Muscle layer of colon (tissue), 2 donors: ENCODE results near the gene SBK2.
A peak's percentile ranks its signal among the peaks of the same experiment; 100 is the strongest.
"Not testable (repeated sequence)": the region's sequence is repeated elsewhere in the genome, so short reads cannot be mapped to it uniquely, and the experiment has no call there.

Experiments
- H3K27ac ChIP-seq: one replicate; pipeline ENCODE4 v1.7.0; 2013; ENCODE audit warnings: low read depth, mild to moderate bottlenecking, low read length, moderate library complexity
- H3K27me3 ChIP-seq, 2 donors: one replicate each; pipeline ENCODE4 v1.7.0; 2013; ENCODE audit warnings: low read length in 2 of 2, mild to moderate bottlenecking in 2 of 2; ENCODE audit not compliant: insufficient read depth in 2 of 2, control insufficient read depth in 1 of 2
- H3K36me3 ChIP-seq: one replicate; pipeline ENCODE4 v1.7.0; 2013; ENCODE audit warnings: mild to moderate bottlenecking, low read length; ENCODE audit not compliant: insufficient read depth
- H3K4me1 ChIP-seq: one replicate; pipeline ENCODE4 v1.7.0; 2013; ENCODE audit warnings: mild to moderate bottlenecking, low read length; ENCODE audit not compliant: insufficient read depth
- H3K4me3 ChIP-seq, 2 donors: one replicate each; pipeline ENCODE4 v1.7.0; 2013; ENCODE audit warnings: low read length in 2 of 2, low read depth in 1 of 2, mild to moderate bottlenecking in 1 of 2, moderate library complexity in 1 of 2
- H3K9ac ChIP-seq: one replicate; pipeline ENCODE4 v1.7.0; 2013; ENCODE audit warnings: low read length
- H3K9me3 ChIP-seq: one replicate; pipeline ENCODE4 v1.7.0; 2013; ENCODE audit warnings: mild to moderate bottlenecking, low read length
- donor health status: abdominal sarcoma.
- donor health status: Adenocarcinoma of cecum.

Gene SBK2, protein sequence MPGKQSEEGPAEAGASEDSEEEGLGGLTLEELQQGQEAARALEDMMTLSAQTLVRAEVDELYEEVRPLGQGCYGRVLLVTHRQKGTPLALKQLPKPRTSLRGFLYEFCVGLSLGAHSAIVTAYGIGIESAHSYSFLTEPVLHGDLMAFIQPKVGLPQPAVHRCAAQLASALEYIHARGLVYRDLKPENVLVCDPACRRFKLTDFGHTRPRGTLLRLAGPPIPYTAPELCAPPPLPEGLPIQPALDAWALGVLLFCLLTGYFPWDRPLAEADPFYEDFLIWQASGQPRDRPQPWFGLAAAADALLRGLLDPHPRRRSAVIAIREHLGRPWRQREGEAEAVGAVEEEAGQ

DNA sequence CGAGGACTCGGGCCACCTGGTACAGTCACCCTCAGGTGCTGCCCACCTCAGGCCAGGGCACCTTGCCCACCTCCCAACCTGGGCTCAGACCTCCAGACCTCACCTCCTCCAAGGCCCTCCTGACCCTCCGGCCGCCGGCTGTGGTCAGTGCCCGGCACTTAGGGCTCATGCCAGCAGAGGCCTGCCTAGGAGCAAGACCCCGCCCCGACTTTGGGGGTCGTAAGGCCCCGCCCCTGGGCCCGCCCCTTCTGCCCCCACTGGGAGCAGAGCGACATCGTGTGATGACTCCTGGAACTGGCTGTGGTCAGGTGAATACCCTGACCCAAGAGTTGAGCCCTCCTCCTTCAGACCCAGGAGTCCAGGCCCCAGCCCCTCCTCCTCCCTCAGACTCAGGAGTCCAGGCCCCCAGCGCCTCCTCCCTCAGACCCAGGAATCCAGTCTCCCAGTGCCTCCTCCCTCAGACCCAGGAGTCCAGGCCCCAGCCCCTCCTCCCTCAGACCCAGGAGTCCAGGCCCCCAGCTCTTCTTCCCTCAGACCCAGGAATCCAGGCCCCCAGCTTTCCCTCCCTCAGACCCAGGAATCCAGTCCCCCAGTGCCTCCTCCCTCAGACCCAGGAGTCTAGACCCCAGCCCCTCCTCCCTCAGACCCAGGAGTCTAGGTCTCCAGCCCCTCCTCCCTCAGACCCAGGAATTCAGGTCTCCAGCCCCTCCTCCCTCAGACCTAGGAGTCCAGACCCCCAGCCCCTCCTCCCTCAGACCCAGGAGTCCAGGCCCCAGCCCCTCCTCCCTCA, at the start of gene SBK2:
Gene SBK2 (minus strand): TSS at position 183 of the 790 bp plus-strand sequence. CDS start 839 bp downstream, outside the sequence.
- Histone ChIP-seq H3K4me3 (no peak within 1 kb of the TSS), H3K9ac (no peak within 1 kb of the TSS), H3K27me3 (peaks cover 0 to 4% of the 10 kb centered on the region in 2 donors), H3K36me3 (no peaks in the 10 kb centered on the region), H3K27ac (no peak within 1 kb of the TSS), H3K9me3 (no peaks in the 10 kb centered on the region), H3K4me1 (no peaks in the 10 kb centered on the region)

DNA sequence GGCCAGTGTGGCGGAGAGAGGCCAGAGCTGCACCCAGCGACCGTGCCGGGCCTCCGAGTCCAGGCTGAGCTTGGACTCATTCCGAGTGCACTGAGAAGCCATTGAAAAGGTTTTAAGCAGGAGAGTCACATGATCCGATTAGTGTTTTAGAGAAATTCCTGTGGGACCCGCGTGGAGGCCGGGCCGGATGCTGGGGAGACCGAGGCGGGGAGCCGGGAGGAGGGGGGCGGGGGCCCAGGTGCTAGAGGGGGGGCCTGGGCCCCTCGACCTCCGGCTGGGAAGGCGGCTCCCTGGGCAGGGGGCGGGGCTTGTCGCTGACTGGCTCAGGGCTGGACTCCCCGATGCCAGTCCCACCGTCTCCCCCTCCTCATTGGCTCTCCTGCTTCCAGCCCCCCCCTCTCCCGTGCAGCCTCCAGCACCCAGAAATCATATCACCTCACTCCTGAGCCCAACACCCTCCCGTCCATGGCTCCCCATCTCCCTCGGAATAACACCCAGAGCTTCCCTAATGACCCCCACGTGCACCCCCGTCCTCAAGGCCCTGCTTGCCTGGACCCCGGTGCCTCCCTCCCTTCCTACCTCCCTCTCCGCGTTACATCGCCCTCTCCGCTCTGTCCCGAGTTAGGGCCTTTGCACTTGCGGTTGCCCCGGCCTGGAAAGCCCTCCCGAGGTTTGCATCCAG, 48.9 kb upstream of the SBK2 start:
- Histone ChIP-seq H3K4me3 (peak overlapping the region; percentile 48 to 57), H3K4me1 (peaks cover 24% of the 10 kb centered on the region), H3K9me3 (no peaks in the 10 kb centered on the region), H3K27me3 (no peaks in the 10 kb centered on the region), H3K27ac (peak overlapping the region; percentile 4), H3K36me3 (no peaks in the 10 kb centered on the region), H3K9ac (no peak overlapping the region)

DNA sequence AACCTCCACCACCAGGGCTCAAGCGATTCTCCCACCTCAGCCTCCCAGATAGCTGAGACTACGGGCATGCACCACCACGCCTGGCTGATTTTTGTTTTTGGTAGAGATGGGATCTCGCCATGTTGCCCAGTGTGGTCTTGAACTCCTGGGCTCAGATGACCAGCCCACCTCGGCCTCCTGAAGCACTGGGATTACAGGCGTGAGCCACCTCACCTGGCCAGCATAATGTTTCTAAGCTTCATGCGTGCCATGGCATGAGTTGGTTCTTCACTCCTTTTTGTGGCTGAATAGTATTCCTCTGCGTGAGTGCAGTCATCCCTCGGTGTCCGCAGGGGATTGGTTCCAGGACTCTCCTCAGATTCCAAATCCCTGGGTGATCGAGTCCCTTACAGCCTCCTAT, 47.9 kb upstream of the SBK2 start:
- no peaks in the 10 kb centered on the region for H3K36me3 ChIP-seq
- no peaks in the 10 kb centered on the region for H3K9me3 ChIP-seq
- no peak overlapping the region for H3K27ac ChIP-seq
- no peak overlapping the region for H3K9ac ChIP-seq
- peaks cover 24% of the 10 kb centered on the region for H3K4me1 ChIP-seq
- no peak overlapping the region for H3K4me3 ChIP-seq
- H3K27me3 ChIP-seq, result no peaks in the 10 kb centered on the region

DNA sequence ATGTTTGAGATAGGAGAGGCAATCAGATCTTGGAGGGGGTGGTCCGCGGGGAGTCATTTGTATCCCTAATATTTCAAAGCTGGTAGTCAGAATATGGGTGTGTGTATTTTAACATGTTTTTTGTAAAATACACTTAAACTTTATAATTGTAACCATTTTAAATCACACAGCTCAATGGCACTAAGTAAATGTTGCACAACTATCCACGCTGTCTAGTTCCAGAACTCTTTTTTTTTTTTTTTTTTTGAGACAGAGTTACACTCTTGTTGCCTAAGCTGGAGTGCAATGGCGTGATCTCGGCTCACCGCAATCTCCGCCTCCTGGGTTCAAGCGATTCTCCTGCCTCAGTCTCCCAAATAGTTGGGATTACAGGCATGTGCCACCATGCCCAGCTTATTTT, 47.0 kb upstream of the SBK2 start:
- not testable (repeated sequence) for H3K36me3 ChIP-seq, H3K9me3 ChIP-seq, H3K4me3 ChIP-seq, H3K9ac ChIP-seq, H3K27ac ChIP-seq, H3K27me3 ChIP-seq
- H3K4me1 ChIP-seq, result peaks cover 30% of the 10 kb centered on the region

DNA sequence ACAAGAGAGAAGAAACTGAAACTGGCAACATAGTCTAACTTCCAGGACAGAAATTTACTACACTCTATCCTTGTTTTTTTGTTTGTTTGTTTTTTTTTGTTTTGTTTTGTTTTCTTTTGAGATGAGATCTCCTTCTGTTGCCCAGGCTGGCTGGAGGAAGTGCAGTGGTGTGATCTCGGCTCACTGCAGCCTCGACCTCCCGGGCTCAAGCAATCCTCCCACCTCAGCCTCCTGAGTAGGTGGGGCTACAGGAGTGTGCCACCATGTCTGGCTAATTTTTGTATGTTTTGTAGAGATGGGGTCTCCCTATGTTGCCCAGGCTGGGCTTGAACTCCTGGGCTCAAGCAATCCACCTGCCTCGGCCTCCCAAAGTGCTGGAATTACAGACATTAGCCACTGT, 45.4 kb upstream of the SBK2 start:
- H3K27me3 ChIP-seq, H3K4me3 ChIP-seq, H3K36me3 ChIP-seq, H3K27ac ChIP-seq, H3K9me3 ChIP-seq, H3K9ac ChIP-seq: not testable (repeated sequence)
- peaks cover 28% of the 10 kb centered on the region for H3K4me1 ChIP-seq

DNA sequence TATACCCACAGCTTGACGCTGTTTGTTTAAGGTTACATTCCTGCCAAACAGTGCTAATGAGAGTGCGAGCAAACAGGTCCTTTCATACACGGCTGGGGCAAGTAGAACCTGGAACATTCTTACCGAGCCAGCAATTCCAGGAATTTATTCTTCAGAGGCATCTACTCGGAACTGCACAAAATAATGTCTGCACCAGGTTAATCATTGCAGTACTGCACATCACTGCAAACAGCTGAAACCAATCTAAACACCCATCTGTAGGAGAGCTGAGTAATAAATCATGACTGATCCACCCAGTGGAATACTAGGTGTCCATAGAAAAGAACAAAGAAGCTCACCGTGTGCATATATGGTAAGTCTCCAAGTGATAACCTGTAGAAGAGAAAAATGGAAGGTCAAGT, 44.9 kb upstream of the SBK2 start:
- Histone ChIP-seq H3K9me3 (no peaks in the 10 kb centered on the region), H3K27ac (no peak overlapping the region), H3K4me3 (no peak overlapping the region), H3K4me1 (peaks cover 24% of the 10 kb centered on the region), H3K27me3 (no peaks in the 10 kb centered on the region), H3K9ac (no peak overlapping the region), H3K36me3 (no peaks in the 10 kb centered on the region)

DNA sequence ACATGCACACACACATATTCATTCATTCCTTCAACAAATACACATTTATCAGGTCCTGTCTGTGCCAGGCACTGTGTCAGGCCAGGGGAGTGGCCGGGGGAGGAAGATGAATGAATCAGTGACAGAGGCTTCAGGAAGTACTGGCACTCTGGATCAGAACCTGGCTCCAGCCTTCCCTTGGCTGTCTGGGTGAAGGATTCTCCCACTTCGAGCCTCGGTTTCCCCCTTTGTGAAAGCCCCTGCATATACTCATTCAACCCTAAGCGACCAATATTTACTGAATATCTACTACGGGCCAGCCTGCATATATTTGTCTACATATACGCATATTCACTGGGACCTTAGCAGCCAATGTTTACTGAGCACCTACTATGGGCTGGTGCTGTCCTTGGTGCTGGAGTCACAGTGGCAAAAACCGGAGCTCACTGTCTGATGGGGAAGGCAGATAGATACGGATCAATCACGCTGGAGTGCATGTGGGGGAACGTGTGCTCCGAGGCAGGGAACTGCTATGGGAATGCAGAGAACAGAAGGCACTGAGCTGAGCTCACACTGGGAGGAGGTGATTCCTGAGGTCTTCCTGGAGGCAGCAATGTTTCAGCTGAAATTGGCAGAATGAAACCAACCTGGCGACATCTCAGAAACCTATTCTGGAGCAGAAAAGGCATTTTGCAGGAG, 44.4 kb upstream of the SBK2 start:
- H3K27ac ChIP-seq, result peak overlapping the region; percentile 90
- H3K4me1 ChIP-seq, result peaks cover 22% of the 10 kb centered on the region
- H3K9me3 ChIP-seq, result no peaks in the 10 kb centered on the region
- no peak overlapping the region for H3K9ac ChIP-seq
- H3K27me3 ChIP-seq, result no peaks in the 10 kb centered on the region
- no peaks in the 10 kb centered on the region for H3K36me3 ChIP-seq
- H3K4me3 ChIP-seq, result peak overlapping the region; percentile 81 to 91

DNA sequence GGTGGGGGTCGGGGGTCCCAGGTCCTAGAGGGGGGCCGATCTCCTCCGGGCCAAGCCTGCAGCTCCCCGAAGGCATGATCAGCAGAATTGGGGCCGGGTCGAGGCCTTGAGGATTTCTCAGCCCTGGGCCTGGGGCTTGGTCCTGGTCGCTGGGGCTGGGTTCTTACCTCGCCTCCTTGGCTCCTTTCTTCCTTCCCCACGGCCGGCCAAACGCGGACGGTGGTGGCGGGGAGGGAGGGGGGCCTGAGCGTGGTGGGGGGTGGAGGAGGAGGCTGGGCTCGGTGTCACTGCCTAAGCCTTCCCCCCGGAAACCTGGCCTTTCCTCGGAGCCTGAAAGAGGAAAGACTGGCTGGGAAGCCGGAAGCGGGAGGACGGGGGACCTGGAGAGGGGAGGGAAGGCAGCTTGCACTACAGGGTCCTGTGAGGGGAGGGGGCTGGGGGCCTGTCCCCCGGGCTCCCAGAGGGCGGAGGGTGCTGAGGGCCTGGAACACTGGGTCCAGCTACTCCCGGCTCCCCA, 43.8 kb upstream of the SBK2 start, which contains the start of gene ZNF579:
Gene ZNF579 (minus strand): TSS at position 221 of the 517 bp plus-strand sequence. CDS start 1,209 bp downstream, outside the sequence.
- Histone ChIP-seq H3K9me3 (no peaks in the 10 kb centered on the region), H3K27me3 (no peaks in the 10 kb centered on the region), H3K4me1 (peaks cover 18% of the 10 kb centered on the region), H3K9ac (peak within 1 kb of the TSS; percentile 61), H3K36me3 (no peaks in the 10 kb centered on the region), H3K27ac (peak within 1 kb of the TSS; percentile 90), H3K4me3 (peak within 1 kb of the TSS; percentile 81 to 91)

DNA sequence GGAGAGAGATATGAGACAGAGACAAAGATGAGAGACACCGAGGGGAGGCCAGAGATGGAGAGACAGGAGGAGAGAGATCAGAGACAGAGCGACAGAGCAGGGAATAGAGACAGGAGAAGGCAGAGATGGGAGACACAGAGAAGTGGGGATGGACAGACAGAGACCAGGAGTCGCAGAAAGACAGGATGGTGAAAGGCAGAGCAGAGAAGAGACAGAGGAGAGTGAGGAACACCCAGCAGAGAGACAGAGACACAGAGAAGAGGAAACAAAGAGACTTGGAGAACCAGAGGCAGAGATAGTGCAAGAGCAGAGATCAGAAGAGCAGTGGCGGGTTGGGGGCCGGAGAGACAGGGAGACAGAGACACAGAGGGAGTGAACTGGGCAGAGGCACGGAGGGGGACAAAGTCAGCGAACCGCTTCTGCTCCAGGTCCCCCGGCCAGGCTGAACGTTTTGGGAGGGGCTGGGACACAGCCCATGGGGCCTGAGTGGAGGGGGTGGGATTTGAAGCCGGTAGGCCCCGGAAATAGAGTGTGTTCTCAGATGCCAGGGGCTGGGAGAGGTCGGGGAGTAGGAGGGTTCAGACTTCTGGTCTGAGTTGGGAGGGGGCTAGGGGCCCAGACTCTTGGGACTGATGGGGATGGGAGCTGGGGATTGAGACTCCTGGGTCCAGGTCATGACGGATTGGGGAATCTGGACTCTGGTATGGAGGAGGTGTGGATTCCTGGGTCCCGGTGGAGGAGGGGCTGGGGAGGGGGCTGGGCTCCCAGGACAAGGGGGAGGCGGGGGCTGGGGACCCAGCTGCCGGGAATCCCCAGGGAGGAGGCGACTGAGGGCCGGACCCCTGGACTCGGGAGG, 43.1 kb upstream of the SBK2 start:
- Histone ChIP-seq H3K9ac (peak overlapping the region; percentile 61), H3K27ac (peak overlapping the region; percentile 90), H3K27me3 (no peaks in the 10 kb centered on the region), H3K9me3 (no peaks in the 10 kb centered on the region), H3K4me1 (peaks cover 18% of the 10 kb centered on the region), H3K4me3 (peak overlapping the region; percentile 81 to 91), H3K36me3 (no peaks in the 10 kb centered on the region)
